ENCODE measurements around the gene PLCB4. TPM values are rescaled to one million over a fixed set of nuclear protein-coding genes. Genes with fewer than 3 reads are reported as not detected.

The PLCB4 gene
- total RNA-seq, 1 experiment from 2014 or later, result 12.9 TPM

GRCh38 chr20:9141070-9141469, 72.2 kb downstream of the PLCB4 start:
- no peaks in the 10 kb centered on the region for H3K27me3 Mint-ChIP-seq (ENCODE audit: unreplicated experiment)
- H3K36me3 Mint-ChIP-seq (ENCODE audit: insufficient read depth, unreplicated experiment), result no peaks in the 10 kb centered on the region
- no peak overlapping the region for H3K4me3 Mint-ChIP-seq (ENCODE audit: low read depth, unreplicated experiment)
- CTCF ChIA-PET, result no interaction called here
- no peak for DNase-seq
- BruUV-seq (replicated peaks), result no TSS peak
- no peak overlapping the region for H3K27ac Mint-ChIP-seq (ENCODE audit: unreplicated experiment)
- no peaks in the 10 kb centered on the region for H3K4me1 Mint-ChIP-seq (ENCODE audit: low read depth, unreplicated experiment)
- H3K9me3 Mint-ChIP-seq (ENCODE audit: low read depth, unreplicated experiment), result peaks cover 5% of the 10 kb centered on the region
- TF ChIP-seq, protein P1, sequence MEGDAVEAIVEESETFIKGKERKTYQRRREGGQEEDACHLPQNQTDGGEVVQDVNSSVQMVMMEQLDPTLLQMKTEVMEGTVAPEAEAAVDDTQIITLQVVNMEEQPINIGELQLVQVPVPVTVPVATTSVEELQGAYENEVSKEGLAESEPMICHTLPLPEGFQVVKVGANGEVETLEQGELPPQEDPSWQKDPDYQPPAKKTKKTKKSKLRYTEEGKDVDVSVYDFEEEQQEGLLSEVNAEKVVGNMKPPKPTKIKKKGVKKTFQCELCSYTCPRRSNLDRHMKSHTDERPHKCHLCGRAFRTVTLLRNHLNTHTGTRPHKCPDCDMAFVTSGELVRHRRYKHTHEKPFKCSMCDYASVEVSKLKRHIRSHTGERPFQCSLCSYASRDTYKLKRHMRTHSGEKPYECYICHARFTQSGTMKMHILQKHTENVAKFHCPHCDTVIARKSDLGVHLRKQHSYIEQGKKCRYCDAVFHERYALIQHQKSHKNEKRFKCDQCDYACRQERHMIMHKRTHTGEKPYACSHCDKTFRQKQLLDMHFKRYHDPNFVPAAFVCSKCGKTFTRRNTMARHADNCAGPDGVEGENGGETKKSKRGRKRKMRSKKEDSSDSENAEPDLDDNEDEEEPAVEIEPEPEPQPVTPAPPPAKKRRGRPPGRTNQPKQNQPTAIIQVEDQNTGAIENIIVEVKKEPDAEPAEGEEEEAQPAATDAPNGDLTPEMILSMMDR (IDR thresholded peaks at IDR 0.05; ENCODE audit: unreplicated experiment), result no peak
- intact Hi-C loops (cut with micrococcal nuclease; ENCODE audit: unreplicated experiment), result no loop called here

- H3K27ac Mint-ChIP-seq (ENCODE audit: unreplicated experiment), result no peak overlapping the region
- H3K27me3 Mint-ChIP-seq (ENCODE audit: unreplicated experiment), result no peaks in the 10 kb centered on the region
- no peaks in the 10 kb centered on the region for H3K36me3 Mint-ChIP-seq (ENCODE audit: insufficient read depth, unreplicated experiment)
- H3K9me3 Mint-ChIP-seq (ENCODE audit: low read depth, unreplicated experiment), result peaks cover 5% of the 10 kb centered on the region
- BruUV-seq (replicated peaks), result no TSS peak
- TF ChIP-seq, protein P1 (IDR thresholded peaks at IDR 0.05; ENCODE audit: unreplicated experiment), result no peak
- CTCF ChIA-PET, result no interaction called here
- intact Hi-C loops (cut with micrococcal nuclease; ENCODE audit: unreplicated experiment), result no loop called here
- no peak for DNase-seq
- no peaks in the 10 kb centered on the region for H3K4me1 Mint-ChIP-seq (ENCODE audit: low read depth, unreplicated experiment)
- H3K4me3 Mint-ChIP-seq (ENCODE audit: low read depth, unreplicated experiment), result no peak overlapping the region
Observed at GRCh38 chr20:9141921-9142320, 73.0 kb downstream of the PLCB4 start.

DNA sequence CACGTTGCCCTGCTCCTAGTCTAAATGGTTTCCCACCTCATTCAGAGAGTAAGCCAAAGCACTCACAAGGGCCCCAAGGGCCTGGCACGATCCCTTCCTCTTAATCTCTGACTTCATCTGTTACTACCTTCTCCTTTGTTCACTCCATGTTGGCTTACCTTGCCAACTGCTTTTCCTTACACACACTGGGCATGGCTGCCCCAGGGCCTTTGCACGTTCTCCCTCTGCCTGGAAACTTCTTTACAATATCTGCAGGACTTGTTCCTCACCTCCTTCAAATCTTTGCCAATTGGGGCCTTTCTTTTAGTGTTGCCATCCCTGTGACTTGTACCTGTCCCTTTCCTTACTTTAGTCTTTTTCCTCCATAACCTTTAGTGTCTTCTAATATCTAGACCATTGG, 73.9 kb downstream of the PLCB4 start:
- CTCF ChIA-PET, result no interaction called here
- no peak overlapping the region for H3K4me3 Mint-ChIP-seq (ENCODE audit: low read depth, unreplicated experiment)
- H3K27me3 Mint-ChIP-seq (ENCODE audit: unreplicated experiment), result no peaks in the 10 kb centered on the region
- intact Hi-C loops (cut with micrococcal nuclease; ENCODE audit: unreplicated experiment), result no loop called here
- H3K9me3 Mint-ChIP-seq (ENCODE audit: low read depth, unreplicated experiment), result peaks cover 5% of the 10 kb centered on the region
- BruUV-seq (replicated peaks), result no TSS peak
- DNase-seq, result no peak
- no peaks in the 10 kb centered on the region for H3K36me3 Mint-ChIP-seq (ENCODE audit: insufficient read depth, unreplicated experiment)
- no peak overlapping the region for H3K27ac Mint-ChIP-seq (ENCODE audit: unreplicated experiment)
- no peaks in the 10 kb centered on the region for H3K4me1 Mint-ChIP-seq (ENCODE audit: low read depth, unreplicated experiment)
- TF ChIP-seq, protein P1 (IDR thresholded peaks at IDR 0.05; ENCODE audit: unreplicated experiment), result no peak

- Mint-ChIP-seq H3K27ac (ENCODE audit: unreplicated experiment) (no peak overlapping the region), H3K27me3 (ENCODE audit: unreplicated experiment) (no peaks in the 10 kb centered on the region), H3K9me3 (ENCODE audit: low read depth, unreplicated experiment) (peaks cover 5% of the 10 kb centered on the region), H3K4me1 (ENCODE audit: low read depth, unreplicated experiment) (no peaks in the 10 kb centered on the region), H3K4me3 (ENCODE audit: low read depth, unreplicated experiment) (no peak overlapping the region), H3K36me3 (ENCODE audit: insufficient read depth, unreplicated experiment) (no peaks in the 10 kb centered on the region)
- TF ChIP-seq, protein P1 (IDR thresholded peaks at IDR 0.05; ENCODE audit: unreplicated experiment), result no peak
- CTCF ChIA-PET, result no interaction called here
- no peak for DNase-seq
- BruUV-seq (replicated peaks), result no TSS peak
- intact Hi-C loops (cut with micrococcal nuclease; ENCODE audit: unreplicated experiment), result no loop called here
Observed at GRCh38 chr20:9143926-9144325, 75.0 kb downstream of the PLCB4 start.

GRCh38 chr20:9144643-9145042, 75.8 kb downstream of the PLCB4 start:
- Mint-ChIP-seq H3K4me1 (ENCODE audit: low read depth, unreplicated experiment) (no peaks in the 10 kb centered on the region), H3K9me3 (ENCODE audit: low read depth, unreplicated experiment) (peaks cover 5% of the 10 kb centered on the region), H3K27me3 (ENCODE audit: unreplicated experiment) (no peaks in the 10 kb centered on the region), H3K27ac (ENCODE audit: unreplicated experiment) (no peak overlapping the region), H3K36me3 (ENCODE audit: insufficient read depth, unreplicated experiment) (no peaks in the 10 kb centered on the region), H3K4me3 (ENCODE audit: low read depth, unreplicated experiment) (no peak overlapping the region)
- TF ChIP-seq, protein P1 (IDR thresholded peaks at IDR 0.05; ENCODE audit: unreplicated experiment), result no peak
- intact Hi-C loops (cut with micrococcal nuclease; ENCODE audit: unreplicated experiment), result no loop called here
- CTCF ChIA-PET, result no interaction called here
- DNase-seq, result no peak
- BruUV-seq (replicated peaks), result no TSS peak
